K562 (cell line): Measurements from ENCODE around the gene GAL.

Experiments
- HDAC6 ChIP-seq: IDR thresholded peaks from 2 replicates; pipeline ENCODE4 v1.6.1; 2012; ENCODE audit warnings: low read depth, mild to moderate bottlenecking, control low read depth, inconsistent platforms, low read length, moderate library complexity
- ILK ChIP-seq: fragments of 450-650 bp; IDR thresholded peaks from 2 replicates; pipeline ENCODE4 v1.6.1; 2016; ENCODE audit warnings: missing genetic modification characterization, low read depth, mild to moderate bottlenecking, missing compliant biosample characterization, moderate library complexity, borderline replicate concordance
- ZNF184 ChIP-seq: sonication (generic); formaldehyde crosslinking; IDR thresholded peaks from 2 replicates; pipeline ENCODE4 v1.5.0; 2020; ENCODE audit warnings: missing genetic modification reagents

DNA sequence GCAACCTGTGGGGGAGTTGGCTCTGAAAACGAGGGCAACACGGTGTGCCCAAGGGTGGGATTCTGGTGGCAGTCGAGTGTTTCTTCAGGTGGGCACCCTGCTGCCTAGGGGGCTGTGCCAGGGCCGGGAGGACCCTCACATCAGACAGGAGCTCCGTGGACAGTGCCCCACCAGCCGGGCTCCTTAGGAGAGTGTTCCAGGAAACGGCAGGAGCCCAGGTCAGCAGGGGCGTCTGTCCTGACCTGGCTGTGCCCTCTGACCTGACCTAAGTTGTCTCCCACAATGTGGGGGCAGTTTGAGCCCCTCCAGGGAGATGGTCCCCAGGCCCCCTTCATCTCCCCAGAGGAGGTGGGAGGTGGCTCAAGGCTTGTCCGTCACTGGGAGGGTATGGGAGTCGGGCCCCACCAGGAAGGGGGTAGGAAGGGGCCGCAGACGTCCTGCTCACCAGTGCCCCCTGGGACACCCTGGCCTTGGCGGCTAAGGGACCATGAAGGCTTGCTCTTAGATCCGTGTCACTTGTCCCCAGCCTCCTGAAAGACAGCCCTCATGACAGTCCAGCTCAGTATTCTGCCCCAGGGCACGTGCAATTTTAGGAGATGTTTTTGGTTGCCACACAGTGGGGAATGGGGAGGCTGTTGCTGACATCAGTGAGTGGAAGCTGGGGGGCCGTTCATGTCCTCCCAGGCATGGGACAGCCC lies 32.2 kb upstream of the GAL start:
- TF ChIP-seq ZNF184 (CRISPR knock-in tag) = no peak
- no peak for TF ChIP-seq ILK (tag)
- TF ChIP-seq HDAC6 = no peak
